ENCODE data around the gene LSM10. TPM values are rescaled to one million over a fixed set of nuclear protein-coding genes. Genes with fewer than 3 reads are reported as not detected.

LSM10 gene
- total RNA-seq: 24.7 and 47.8 TPM in 2 replicates

DNA sequence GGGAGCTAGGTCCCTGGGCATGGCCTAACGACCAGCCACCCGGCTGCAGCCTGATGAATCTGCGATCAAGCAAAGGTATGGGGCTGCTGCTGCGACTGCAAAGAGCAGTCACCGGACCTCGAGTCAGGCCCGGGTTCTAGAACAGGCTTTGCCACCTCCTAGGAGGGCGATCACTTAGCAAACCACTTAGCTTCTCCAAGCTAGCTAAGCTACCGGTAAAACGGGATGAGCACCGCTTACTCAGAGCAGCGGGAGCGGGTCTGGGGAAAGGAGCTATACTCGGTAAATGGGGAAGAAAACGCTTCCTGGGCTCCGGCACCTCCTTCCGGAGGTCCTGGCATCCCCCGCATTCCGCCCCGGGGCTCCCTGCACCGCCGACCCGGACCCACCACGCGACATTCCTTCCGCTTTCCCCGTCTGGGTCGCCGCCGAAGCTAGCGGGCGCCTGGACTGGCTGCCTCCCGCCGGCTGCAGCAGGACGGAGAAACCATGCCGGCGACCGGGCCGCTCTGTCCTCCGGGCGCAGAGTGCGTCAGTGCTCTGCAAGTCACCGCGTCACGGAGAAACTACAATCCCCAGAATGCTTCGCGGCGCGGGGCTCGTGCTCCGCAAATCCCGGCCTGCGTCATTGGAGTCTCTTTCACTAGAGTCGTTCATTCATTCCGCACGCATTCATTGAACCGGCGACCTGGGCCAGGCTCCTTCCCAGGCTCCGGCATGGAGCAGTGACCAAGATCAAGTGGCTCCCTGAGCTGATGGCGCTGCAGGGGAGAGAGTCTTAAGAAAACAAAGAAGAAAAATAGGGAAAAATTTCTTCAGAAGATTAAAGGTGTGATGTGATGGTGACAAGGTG, at the start of gene LSM10:
LSM10 (minus strand) TSS at position 531 of the 853 bp plus-strand sequence. CDS start 3,779 bp downstream, outside the sequence.

DNA sequence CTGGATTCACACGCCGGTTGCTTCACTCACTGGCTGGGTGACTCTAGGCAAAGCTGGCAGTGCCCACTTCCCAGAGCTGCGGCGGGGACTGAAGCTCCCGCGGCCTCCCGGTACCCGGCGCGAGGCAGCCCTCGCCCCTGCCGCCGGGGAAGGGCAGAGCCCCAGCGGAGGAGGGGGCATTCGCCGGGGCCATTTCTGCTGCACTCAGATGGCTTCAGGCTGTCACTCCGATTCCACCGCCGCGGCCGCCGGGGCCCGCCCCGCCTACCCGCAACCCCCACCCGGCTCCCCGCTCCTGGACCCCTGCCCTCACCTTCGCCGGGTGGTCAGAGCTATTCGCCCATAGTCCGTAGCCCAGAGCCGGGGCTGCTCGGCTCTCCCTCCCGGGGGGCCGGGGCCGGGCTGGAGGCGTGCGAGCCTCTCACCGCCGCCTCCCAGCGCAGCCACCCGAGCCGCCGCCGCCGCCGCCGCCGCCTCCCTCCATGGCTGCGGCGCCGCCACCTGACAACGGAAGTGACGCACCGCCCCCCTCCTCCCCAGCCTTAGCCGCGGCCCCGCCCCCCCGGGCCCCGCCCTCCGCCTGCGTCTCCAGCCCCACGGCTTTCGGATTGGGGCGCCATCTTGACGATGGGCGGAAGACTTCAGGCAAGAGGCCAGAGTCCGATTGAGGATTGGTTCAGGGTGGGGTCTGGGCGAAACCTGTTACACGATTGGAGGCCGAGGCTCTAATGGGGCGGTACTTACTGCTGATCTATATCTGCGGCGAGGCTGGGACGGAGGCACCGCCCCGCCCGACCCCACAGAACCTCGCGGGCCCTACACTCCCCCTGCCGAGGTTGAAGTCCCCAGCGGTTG, 12.1 kb downstream of the LSM10 start, which contains the start of gene STK40:
STK40 (minus strand) TSS at position 515 of the 855 bp plus-strand sequence. CDS start 24,592 bp downstream, outside the sequence.

Other genes starting within 250 kb of the LSM10 start
- 74.9 and 95.9 TPM in 2 replicates for gene TRAPPC3, start 248.4 kb downstream of the LSM10 start, total RNA-seq
- gene MAP7D1, start 241.7 kb downstream of the LSM10 start, total RNA-seq: 117 and 192 TPM in 2 replicates
- gene THRAP3, start 173.5 kb downstream of the LSM10 start, total RNA-seq: 58.3 and 69.5 TPM in 2 replicates
- 3.6 and 4.7 TPM in 2 replicates for gene SH3D21, start 91.5 kb downstream of the LSM10 start, total RNA-seq
- gene EVA1B, start 74.3 kb downstream of the LSM10 start, total RNA-seq: 209 and 221 TPM in 2 replicates
- 14.3 and 41.7 TPM in 2 replicates for gene STK40, start 12.0 kb downstream of the LSM10 start, total RNA-seq
- 3.2 and 8.3 TPM in 2 replicates for gene OSCP1, start 52.5 kb upstream of the LSM10 start, total RNA-seq
- gene MRPS15, start 66.5 kb upstream of the LSM10 start, total RNA-seq: 61.2 and 63.3 TPM in 2 replicates
- gene CSF3R, start 85.0 kb upstream of the LSM10 start, total RNA-seq: under 0.01 TPM in 1 of 2 replicates, not detected in the other

Data from cardiac atrium fibroblast (primary cell).